GM18909 (cell line): ENCODE results near the gene PTGIS.

Source experiments
- ATAC-seq: cut with Tn5 transposase; IDR thresholded peaks from one replicate; pipeline ENCODE4 v1.9.1; 2021; ENCODE audit warnings: mild to moderate bottlenecking; ENCODE audit not compliant: unreplicated experiment, poor library complexity

Gene PTGIS

DNA sequence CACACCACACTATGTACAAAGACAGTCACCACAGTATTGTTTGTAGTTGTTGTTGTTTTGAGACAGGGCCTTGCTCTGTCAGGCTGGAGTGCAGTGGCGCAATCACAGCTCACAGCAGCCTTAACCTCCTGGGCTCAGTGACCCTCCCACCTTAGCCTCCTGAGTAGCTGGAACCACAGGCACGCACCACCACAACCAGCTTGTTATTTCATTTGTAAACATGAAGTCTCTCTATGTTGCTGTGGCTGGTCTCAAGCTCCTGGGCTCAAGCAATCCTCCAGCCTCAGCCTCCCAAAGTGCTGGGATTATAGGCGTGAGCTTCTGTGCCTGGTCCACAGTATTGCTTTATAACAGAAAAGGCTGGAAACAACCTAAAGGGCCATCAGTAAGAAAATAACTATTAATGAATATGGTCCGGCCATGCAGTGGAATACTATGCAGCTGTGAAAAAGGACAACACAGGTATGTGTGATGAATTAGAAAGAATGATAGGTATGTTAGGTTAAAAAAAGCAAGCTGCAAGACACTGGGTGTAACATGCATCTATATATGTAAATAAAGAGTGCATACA, 30.0 kb upstream of the PTGIS start:
- ATAC-seq, result no peak

DNA sequence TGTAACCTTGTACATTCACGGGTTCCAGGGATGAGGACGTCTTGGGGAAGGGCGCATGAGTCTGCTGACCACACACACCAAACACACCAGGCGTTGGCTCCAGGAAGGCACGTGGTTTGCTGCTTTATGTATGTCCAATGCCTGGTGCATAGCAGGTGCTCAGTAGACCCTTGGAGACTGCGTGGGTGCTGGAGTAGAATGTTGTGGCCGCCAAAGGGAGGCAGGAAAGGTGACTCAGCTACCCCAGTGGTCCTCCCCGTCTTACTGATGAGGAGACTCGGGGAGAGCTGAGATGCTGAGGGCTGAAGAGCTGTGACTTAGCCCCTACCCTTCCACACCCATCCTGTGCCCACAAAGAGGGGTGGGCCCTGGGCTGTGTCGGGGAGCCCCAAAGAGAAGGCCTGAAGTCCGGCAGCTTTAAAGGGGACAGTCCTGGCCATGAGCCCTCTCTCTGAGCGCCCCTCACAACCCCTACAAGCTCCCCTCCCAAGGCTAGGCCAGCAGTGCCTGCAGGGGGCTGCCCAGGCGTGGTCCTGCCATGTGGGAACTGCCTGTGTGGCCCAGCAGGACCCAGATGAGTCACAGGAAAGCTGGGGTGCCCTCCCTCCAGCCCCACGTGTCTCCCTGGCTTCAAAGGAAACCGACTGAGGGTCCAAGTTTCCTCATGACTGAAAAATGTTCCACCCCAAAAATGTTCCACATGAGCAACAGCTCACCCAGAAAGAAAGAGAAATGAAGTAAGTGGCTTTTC, 28.0 kb upstream of the PTGIS start:
- ATAC-seq, result no peak

DNA sequence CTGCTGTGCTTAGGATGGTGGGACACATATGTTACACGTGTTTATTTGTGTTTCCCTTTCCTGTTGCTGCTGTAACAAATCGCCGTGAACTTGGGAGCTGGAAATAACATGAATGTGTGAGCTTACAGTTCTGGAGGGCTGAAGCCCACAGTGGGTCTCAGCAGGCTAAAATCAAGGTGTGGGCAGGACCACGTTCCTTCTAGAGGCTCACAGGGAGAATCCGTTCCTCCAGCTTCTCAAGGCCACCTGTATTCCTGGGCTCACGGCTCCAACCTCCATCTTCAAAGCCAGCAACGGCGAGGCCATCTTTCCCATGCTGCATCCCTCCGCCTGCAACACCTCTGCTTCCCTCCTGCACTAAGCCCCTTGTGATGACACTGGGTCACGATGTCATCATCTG, 27.4 kb upstream of the PTGIS start:
- ATAC-seq, result no peak

DNA sequence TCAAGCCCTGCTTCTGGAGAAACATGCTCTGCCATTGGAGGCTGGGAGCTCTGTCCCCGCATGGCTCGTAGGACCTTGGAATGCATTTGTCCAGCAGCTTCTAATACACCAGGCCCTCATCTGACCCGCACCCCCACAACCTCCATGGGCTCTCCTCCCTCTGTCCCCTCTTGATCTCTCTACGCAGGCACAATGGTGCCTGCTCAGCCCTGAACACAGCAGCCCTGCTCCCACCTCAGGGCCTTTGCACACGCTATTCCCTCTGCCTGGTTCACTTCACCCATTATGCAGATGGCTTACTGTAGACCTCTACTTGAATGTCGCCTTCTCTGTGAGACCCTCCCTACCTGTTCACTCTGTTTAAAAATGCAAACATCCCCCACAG, 27.0 kb upstream of the PTGIS start:
- no peak for ATAC-seq

DNA sequence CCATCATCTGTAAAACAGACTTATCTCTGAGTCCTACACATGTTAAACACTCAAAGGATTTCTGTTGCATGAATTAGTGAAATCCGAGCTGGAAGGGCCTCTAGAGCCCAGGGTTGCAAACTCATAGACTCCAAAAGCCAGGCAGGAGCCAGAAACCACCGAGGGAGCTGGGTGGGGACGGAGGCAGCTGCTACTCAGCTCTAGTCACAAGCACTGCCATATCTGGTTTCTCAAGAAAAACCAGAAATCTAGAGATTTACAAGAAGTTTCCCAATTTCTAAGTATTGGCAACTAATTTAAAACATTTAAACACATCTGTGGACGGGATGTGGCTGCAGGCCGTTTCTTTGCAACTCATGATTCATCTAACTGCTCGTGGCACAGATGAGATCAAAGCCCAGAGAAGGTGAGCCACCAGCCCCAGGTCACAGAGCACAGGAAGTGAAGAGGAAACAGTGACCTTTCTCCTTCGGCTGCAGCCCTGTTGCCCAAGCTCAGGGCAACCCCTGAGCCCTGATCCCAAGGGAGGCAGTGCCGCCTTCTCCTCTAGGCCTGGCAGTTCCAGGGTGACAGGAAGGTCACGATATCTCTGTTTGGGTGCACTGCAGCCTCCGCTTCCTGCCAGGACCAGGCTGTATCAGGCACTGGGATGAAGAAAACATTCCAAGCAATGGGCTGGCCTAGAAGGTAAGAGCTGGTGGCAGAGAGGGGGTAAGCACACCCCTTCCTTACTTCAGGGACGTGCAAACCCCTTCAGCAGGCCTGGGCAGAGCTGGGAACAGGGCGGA, 26.4 kb upstream of the PTGIS start:
- ATAC-seq, result no peak

DNA sequence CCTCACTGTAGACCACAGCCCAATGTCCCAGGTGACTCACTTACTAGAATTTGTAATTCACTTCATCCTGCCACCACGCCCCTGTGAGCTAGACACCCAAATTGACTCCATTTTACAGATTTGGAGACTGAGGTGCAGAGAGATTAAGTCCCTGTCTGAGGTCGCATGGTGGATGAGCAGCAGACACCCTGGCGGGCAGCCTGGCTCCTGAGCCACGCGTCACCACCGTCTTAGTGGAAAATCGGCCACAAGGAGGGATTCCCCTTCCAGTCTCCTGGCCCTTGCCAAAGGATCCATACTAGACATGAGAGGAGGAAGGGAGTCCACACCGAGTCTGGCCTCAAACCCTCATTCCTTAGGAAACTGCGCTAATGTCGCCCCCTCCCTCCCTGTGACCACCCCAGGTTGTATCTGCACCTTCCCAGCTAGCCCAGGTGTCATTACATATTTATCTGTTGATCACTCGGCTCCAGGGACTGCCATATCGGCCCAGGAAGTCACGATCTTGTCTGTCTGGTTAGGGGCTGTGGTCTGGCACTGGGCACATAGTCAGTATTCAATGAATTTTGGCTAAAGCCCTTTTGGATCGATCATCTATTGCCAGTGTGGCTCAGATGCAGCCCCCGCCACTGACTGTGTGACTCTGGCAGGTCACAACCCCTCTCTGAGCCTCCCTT, 25.7 kb upstream of the PTGIS start:
- no peak for ATAC-seq

DNA sequence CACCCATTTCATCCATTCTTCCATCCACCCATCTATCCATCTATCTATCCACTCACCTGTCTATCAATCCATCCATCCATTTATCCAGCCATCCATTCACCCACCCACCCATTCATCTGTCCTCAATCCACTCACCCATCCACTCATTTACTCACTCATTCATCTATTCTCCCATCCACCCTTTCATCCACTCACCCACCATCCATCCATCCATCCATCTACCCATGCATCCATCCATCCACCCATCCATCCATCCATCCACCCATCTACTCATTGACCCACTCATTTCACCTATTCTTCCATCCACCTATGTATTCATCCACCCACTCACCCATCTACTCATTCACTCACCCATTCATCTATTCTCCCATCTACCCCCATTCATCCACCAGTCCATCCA, 24.2 kb upstream of the PTGIS start:
- ATAC-seq, result no peak

DNA sequence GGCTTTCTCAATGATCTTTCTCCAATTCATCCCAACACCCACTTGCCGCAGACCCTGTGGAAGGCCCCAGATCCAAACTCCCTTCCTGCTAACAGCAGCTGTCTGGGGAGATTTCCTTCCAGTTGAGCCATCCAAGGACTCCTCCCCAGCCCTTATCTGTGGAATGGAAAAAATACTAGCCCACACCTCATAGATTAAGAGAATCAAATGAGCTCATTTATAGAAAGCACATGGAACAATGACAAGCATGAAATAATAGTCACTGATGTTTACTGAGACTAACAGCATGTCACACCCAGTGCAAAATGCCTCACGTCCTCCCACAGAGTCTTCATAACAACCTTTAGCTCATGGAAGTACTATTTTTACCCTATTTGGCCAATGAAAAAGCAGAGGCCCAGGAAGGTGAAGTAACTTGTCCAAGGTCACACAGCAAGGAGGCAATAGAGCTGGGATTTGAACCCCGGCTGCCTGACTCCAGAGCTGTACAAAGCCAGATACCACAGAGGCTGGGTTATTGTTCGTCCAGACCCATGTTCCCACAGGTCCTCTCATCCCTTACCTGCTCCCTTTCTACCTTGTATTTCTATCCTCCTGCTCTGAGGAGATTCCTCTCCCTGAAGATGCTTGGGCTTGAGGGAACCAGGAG, 23.4 kb upstream of the PTGIS start:
- ATAC-seq, result no peak

DNA sequence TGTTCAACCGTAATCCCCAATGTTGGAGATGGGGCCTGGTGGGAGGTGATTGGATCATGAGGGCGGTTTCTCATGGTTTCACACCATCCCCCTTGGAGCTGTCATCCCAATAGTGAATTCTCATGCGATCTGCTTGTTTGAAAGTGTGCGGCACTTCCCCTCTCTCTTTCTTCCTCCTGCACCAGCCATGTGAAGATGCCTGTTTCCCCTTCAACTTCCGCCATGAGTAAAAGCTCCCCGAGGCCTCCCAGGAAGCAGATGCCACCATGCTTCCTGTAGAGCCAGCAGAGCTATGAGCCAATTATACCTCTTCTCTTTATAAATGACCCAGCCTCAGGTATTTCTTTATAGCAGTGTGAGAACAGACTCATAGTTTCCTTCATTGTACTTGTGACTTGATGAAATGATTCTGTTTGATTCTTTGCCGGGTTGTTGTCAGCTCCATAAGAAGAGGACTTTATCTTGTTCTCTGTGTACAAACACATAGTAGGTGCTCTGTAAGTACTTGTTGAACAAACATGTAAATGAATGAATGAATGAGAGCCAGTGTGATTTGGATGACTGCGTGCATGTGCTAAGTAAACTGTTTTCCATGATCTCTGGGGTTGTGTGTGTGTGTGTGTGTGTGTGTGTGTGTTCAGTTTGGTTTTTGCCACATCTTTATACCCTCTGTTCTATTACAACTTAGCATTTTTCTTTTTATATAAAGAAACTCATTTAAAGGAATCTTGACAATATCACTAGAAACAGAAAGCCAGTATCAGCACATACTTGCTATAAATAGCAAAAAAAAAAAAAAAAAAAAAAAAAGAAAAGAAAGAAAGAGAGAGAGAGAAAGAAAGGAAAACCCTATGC, 22.5 kb upstream of the PTGIS start:
- no peak for ATAC-seq

DNA sequence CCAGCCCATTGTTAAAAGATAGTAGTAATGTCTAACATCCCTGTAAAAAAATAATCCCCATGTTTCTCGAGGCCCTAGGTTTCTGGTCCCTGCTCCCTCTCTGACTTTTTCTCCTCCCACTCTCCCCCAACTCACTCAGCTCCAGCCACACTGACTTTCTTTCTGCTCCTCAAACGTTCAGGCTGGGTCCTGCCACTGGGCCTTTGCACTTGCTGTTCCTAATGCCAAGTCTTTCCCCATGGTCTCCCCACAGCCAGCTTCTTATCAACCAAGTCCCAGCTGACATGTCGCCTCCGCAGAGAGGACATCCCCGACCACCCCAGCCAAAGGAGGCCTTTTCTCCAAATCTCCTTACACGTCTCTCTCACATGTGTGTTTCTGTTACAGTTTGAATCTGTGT, 21.8 kb upstream of the PTGIS start:
- ATAC-seq, result no peak

DNA sequence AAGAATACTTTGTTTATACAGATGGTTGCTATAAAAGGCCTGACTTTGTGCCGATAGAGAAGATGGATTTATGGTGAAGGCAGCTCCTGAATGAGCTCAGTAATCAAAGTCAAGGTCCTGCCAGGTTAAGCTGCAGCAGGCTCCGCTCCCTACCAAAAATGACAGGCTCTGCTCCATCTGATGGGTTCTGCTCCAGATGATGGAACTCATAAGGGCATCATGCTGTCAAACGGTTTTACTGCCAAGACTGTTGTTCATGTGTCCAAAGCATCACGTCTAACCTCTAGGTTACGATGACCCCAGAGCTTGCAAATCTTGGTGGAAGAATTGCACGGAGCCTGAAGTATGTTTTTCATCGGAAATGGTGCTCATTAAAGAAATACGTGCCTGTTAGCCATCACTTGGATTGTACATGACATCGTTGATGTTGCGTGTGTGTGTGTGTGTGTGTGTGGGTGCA, 19.2 kb upstream of the PTGIS start:
- no peak for ATAC-seq

DNA sequence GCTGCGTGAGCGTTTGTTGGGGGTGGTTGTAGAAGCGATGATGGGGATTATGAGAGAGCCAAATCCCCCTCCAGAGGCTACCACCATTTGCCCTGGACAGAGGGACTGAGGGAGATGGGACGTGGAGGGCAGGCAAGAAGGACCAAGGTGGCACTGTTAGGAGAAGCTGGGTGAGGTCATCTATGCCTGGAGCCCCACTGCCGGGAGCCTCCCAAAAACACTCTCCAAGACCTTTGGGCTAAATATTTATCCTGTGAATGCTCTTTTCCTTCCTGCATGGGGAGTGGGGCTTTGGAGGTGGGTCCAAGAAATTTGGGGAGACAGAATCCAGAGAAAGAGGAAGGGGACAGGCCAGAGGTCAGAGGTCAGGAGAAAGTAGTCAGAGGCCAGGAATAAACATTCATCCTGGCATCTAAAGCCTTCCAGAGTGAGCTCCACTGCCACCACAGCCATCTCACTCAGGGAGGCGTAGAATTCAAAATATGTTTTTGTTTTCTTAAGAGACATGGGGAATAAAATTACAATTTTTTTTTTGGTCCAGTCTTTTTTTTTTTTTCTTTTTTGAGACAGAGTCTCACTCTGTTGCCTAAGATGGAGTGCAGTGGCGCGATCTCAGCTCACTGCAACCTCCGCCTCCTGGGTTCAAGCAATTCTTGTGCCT, 17.8 kb upstream of the PTGIS start:
- no peak for ATAC-seq

DNA sequence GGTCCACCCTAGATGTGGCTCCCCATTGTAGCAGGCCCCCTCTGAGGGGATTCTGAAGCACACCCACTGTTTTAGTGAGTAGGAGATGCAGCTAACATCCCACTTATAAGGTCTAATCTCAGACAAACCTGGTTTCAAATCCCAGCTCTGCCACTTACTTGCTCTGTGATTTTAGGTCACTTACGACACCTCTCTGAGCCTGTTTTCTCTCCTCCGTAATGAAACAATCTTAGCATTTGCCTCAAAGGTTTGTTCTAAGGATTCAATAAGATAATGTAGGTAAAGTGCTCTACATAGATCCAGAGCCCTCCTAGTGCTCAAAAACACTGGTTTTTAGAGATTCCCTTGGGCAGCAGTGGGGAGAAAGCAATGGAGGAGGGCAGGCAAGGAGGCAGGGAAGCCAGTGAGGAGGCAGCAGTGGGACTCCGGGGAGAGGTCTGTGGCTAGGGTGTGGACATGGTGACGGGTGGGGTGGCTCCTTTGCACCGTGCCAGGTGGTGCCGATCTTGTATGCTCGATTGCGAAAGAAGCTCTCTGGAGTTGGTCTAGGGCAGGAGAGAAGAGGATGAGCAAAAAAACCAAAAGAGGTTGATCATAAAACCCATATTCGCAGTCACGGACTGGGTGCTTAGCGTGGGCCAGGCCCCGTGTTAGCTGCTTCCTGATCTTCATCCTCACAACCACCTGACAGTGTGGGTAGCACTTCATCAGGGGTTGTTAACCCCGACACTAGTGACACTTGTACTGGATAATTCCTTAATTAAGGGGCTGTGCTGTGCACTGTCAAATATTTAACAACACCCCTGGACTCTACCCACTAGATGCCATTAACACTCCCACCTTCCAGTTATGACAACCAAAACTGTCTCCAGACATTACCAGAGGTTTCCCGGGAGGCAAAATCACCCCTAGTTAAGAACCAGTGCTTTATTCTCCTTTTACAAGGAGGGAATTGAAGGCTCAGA, 16.8 kb upstream of the PTGIS start:
- no peak for ATAC-seq

DNA sequence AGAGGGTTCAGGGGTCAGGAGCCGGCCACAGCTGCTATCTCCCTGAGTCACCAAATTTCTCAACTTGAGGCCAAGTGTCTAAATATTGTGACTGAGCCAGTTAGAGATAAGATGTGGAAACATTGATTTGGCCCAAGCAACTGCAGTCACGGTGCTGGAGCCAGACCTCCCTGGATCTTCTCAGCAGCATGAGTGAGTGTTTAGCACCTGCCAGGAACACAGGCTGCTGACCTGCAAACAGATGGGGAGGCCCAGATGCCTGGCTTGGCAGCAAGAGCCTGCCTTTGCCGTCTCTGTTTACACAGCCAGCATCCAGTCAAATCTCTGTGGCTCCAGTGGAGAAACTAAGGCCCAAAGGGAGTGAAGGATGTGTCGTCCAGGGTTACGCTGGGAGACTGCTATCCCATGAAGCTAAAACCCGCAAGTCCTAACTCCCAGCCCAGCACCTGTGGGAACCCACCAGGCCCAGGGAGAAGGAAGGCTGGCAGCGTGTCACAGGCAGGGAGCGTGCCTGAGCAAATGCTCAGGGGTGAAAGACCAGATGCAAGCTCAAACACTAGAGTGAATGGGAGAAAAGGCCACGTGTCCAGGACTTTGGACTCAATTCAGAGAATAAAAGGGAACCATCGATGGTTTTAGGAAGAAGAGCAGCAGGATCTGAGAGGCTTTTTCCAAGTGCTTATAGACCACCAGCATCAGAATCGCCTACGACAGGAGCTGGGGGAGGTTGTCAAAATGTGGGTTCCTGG, 15.9 kb upstream of the PTGIS start:
- ATAC-seq, result no peak

DNA sequence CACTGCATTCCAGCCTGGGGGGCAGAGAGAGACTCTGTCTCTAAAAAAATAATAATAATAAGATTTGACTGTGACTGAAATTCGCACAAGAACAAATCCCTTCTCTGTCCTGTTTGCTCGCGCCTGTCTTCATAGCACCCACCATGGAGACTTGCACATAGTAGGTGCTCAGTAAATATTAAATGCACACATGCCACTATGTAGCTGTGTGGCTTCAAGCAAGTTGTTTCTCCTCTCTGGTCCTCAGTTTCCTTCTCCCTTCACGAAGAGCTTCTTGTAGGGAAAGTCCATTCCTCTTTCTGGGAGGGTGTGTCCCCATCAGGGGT, 15.4 kb upstream of the PTGIS start:
- no peak for ATAC-seq

DNA sequence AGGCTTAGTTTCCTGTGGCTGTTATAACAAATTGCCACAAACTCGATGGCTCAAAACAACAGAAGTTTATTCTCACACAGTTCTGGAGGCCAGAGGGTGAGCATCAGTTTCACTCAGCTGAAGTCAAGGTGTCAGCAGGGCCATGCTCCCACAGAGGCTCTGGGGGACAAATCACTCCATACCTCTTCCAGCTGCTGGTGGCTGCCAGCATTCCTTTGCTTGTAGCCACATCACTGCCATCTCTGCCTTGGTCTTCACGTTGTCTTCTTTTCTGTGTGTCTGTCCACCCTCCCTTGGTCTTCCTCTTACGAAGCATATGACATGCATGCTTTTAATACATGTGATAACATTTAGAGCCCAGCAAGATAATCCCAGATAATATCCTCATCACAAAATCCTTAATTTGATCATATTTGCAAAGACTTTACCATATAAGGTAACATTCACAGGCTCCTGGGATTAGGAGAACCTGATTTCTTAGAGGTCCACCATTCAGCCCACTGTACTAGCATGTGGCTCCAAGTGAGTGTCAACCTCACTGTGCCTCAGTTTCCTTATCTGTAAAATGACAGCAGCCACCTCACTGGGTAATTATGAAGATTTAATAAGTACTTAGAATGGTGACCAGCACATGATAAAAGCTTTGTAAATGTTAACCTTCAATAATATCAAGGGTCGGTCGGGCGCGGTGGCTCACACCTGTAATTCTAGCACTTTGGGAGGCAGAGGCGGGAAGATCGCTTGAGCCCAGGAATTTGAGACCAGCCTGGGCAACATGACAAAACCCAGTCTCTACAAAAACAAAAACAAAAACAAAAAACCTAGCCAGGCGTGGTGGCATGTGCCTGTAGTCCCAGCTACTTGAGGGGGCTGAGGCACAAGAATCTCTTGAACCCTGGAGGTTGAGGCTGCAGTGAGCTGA, 14.7 kb upstream of the PTGIS start:
- no peak for ATAC-seq
